Testis (tissue), 2 donors: ENCODE measurements around the gene DMRT2.

Experiments used
- POLR2A ChIP-seq: fragments of 450-650 bp; IDR thresholded peaks from one replicate; pipeline ENCODE4 v1.6.1; 2017; ENCODE audit warnings: antibody characterized with exemption, mild to moderate bottlenecking, moderate library complexity
- TF ChIP-seq, protein P1 (sequence below), 3 experiments: fragments of 450-650 bp in 2 of 3; fragments of 200-600 bp in 1 of 3; sonication (generic) in 1 of 3; IDR thresholded peaks; one replicate each; pipeline ENCODE4 v1.5.1; 2016 to 2019; ENCODE audit warnings: antibody characterized with exemption in 3 of 3, mild to moderate bottlenecking in 2 of 3, moderate library complexity in 1 of 3

DNA sequence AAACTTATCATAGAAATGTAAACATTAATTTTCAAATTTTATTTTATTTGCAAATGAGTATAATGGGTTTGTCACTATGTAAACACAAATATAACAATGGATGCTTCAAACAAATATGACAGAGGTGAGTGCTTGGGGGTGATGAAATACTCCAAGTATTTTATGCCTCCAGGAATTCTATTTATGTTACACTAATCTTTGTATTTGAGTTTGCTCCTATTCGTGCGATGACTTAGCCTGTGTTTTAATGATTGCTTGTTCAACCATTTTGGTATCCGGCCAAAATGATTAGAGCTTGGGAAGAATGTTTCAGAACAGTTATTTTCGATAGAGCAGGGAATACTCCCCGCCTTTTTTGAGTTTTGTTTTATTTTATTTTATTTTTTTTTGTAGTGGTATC is 5.0 kb downstream of the DMRT2 start:
- TF ChIP-seq POLR2A = no peak
- TF ChIP-seq, protein P1, sequence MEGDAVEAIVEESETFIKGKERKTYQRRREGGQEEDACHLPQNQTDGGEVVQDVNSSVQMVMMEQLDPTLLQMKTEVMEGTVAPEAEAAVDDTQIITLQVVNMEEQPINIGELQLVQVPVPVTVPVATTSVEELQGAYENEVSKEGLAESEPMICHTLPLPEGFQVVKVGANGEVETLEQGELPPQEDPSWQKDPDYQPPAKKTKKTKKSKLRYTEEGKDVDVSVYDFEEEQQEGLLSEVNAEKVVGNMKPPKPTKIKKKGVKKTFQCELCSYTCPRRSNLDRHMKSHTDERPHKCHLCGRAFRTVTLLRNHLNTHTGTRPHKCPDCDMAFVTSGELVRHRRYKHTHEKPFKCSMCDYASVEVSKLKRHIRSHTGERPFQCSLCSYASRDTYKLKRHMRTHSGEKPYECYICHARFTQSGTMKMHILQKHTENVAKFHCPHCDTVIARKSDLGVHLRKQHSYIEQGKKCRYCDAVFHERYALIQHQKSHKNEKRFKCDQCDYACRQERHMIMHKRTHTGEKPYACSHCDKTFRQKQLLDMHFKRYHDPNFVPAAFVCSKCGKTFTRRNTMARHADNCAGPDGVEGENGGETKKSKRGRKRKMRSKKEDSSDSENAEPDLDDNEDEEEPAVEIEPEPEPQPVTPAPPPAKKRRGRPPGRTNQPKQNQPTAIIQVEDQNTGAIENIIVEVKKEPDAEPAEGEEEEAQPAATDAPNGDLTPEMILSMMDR (IDR thresholded peaks at IDR 0.05) = no peak
